ENCODE results near the gene TOR1A.
"Not testable (repeated sequence)": the region's sequence is repeated elsewhere in the genome, so short reads cannot be mapped to it uniquely, and the experiment has no call there.

TOR1A gene

DNA sequence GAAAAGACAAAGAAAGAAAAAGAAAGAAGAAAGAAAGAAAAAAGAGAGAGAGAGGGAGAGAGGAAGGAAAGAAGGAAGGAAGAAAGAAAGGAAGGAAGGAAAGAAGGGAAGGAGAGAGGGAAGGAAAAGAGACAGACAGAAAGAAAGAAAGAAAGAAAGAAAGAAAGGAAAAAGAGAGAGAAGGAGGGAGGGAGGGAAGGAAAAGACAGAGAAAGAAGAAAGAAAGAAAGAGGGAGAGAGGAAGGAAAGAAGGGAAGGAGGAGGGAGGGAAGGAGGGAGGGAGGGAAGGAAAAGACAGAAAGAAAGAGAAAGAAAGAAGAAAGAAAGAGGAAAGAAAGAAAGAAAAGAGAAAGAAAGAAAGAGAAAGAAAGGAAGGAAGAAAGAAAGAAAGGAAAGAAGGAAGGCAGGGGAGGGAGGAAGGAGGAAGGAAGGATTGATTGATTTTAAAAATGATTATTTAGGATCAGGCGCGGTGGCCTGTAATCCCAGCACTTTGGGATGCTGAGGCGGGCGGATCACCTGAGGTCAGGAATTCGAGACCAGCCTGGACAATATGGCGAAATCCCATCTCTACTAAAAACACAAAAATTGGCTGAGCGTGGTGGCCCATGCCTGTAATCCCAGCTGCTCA, 44.3 kb downstream of the TOR1A start:
- Mint-ChIP-seq H3K4me1 (peaks cover 36% of the 10 kb centered on the region), H3K27me3 (ENCODE audit: low read depth, poor library complexity) (peaks cover 17% of the 10 kb centered on the region), H3K27ac (no peak overlapping the region), H3K9me3 (no peaks in the 10 kb centered on the region), H3K36me3 (ENCODE audit: low read depth) (no peaks in the 10 kb centered on the region), H3K4me3 (no peak overlapping the region)
- no peak for DNase-seq
- TF ChIP-seq, protein P1, sequence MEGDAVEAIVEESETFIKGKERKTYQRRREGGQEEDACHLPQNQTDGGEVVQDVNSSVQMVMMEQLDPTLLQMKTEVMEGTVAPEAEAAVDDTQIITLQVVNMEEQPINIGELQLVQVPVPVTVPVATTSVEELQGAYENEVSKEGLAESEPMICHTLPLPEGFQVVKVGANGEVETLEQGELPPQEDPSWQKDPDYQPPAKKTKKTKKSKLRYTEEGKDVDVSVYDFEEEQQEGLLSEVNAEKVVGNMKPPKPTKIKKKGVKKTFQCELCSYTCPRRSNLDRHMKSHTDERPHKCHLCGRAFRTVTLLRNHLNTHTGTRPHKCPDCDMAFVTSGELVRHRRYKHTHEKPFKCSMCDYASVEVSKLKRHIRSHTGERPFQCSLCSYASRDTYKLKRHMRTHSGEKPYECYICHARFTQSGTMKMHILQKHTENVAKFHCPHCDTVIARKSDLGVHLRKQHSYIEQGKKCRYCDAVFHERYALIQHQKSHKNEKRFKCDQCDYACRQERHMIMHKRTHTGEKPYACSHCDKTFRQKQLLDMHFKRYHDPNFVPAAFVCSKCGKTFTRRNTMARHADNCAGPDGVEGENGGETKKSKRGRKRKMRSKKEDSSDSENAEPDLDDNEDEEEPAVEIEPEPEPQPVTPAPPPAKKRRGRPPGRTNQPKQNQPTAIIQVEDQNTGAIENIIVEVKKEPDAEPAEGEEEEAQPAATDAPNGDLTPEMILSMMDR (IDR thresholded peaks at IDR 0.05): no peak

DNA sequence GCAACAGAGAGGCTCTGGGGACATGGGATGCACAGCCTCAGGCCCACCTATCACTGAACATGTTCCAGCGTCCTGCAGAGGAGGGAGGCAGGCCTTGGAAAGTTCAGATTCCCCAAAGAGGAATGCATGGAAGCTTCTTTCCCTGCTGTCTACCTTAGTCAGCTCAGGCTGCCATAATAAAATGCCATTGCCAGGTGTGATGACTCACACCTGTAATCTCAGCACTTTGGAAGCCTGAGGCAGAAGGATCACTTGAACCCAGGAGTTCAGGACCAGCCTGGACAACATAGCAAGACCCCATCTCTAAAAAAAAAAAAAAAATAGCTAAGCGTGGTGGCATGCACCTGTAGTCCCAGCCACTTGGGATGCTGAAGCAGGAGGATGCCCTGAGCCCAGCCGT, 45.5 kb downstream of the TOR1A start:
- no peak for DNase-seq
- Mint-ChIP-seq H3K27ac (no peak overlapping the region), H3K36me3 (ENCODE audit: low read depth) (no peaks in the 10 kb centered on the region), H3K27me3 (ENCODE audit: low read depth, poor library complexity) (peaks cover 18% of the 10 kb centered on the region), H3K4me3 (no peak overlapping the region), H3K9me3 (no peaks in the 10 kb centered on the region), H3K4me1 (peaks cover 37% of the 10 kb centered on the region)
- TF ChIP-seq, protein P1 (IDR thresholded peaks at IDR 0.05): no peak

DNA sequence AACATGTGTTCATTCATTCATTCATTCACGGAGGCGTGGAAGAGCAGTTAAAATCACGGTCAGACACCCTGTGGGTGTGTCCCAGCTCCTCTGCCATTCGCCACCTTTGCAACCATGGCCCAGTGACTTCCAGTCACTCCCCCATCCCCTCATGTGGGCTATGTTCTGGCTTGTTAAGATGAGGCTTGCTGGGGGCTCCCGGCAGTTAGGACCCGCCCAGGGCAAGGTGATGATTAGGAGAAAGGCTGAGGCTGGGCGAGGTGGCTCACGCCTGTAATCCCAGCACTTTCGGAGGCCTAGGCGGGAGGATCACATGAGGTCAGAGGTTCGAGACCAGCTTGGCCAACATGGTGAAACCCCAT, 46.2 kb downstream of the TOR1A start:
- TF ChIP-seq, protein P1 (IDR thresholded peaks at IDR 0.05): no peak
- no peak overlapping the region for H3K27ac Mint-ChIP-seq

DNA sequence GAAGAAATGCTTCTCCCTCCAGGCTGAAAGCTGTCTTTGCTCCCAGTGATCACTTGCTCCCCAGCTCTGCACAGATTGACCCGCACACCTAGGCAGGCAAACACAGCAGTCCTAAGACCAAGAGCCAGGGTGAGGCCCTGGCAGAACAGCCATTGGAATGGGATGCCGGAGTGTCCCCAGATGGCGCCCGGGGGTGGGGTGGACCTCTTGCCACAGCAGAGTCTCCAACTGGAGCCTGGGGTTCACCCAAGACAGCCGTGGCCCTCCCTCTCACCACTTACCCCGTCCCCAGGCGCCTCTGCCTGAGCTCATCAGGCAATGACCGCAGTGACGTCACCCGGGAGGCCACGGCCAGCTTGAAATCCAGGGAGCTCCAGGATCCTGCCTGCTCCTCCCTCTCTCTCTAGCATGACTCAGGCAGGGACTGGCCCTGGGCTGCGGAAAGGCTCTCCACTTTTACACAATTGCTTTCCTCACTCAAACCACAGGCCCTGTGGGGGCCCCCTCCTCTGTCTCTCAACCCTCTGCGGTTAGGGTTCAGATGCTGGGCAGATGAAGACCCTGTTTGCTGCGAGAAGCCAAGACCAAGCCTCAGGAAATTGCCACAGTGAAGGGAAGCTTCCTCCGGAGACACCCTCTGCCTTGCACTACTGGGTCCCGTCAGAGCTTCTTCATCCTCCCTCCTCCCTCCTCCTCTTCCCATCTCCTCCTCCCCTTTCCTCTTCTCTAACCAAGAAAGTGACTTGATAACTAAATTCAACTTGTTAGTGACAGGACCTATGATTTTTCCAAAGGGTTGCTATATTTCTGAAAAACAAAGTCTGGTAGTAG, 46.8 kb downstream of the TOR1A start:
- TF ChIP-seq, protein P1 (IDR thresholded peaks at IDR 0.05): no peak
- Mint-ChIP-seq H3K9me3 (no peaks in the 10 kb centered on the region), H3K4me1 (peaks cover 35% of the 10 kb centered on the region), H3K27ac (peak overlapping the region; percentile 95), H3K4me3 (peak overlapping the region; percentile 63), H3K27me3 (ENCODE audit: low read depth, poor library complexity) (peaks cover 18% of the 10 kb centered on the region), H3K36me3 (ENCODE audit: low read depth) (no peaks in the 10 kb centered on the region)
- peak; percentile 70 for DNase-seq

More for the DNA sequence above, 46.2 kb downstream of the TOR1A start:
- H3K36me3 Mint-ChIP-seq (ENCODE audit: low read depth): no peaks in the 10 kb centered on the region
- no peaks in the 10 kb centered on the region for H3K9me3 Mint-ChIP-seq
- no peak for DNase-seq
- H3K4me1 Mint-ChIP-seq: peaks cover 38% of the 10 kb centered on the region
- peaks cover 18% of the 10 kb centered on the region for H3K27me3 Mint-ChIP-seq (ENCODE audit: low read depth, poor library complexity)
- peak overlapping the region; percentile 63 for H3K4me3 Mint-ChIP-seq

DNA sequence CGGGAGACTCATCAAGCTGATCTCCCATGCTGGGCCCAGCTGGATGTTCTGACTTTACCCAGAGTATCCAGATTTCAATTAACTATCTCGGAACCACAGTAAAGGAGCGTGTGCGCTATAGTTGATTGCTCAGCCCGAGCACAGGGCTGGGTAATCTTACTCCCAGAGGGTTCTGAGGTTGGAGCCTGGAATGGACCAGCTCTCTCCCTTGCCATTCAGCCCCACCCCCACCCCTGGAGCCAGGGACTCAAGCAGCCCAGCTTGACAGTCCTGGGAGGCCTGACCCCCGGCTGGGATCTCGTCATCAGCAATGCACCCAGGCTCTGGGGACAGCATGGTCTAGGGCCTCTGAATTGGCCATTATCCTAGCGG, 47.4 kb downstream of the TOR1A start:
- H3K4me3 Mint-ChIP-seq: no peak overlapping the region
- peaks cover 31% of the 10 kb centered on the region for H3K4me1 Mint-ChIP-seq
- no peaks in the 10 kb centered on the region for H3K36me3 Mint-ChIP-seq (ENCODE audit: low read depth)
- no peak for DNase-seq
- TF ChIP-seq, protein P1 (IDR thresholded peaks at IDR 0.05): no peak
- peaks cover 20% of the 10 kb centered on the region for H3K27me3 Mint-ChIP-seq (ENCODE audit: low read depth, poor library complexity)
- no peak overlapping the region for H3K27ac Mint-ChIP-seq
- no peaks in the 10 kb centered on the region for H3K9me3 Mint-ChIP-seq

DNA sequence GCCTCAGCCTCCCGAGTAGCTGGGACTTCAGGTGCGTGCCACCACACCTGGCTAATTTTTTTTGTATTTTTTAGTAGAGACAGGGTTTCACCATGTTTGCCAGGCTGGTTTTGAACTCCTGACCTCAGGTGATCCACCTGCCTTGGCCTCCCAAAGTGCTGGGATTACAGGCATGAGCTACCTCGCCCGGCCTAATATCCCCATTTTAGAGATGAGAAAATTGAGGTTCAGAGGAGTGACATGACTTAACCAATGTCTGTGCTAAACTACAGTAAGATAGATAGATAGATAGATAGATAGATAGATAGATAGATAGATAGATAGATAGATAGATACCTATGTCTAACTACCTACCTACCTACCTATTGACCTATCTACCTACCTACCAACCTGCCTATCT, 47.8 kb downstream of the TOR1A start:
- H3K27me3 Mint-ChIP-seq (ENCODE audit: low read depth, poor library complexity): peaks cover 25% of the 10 kb centered on the region
- H3K4me3 Mint-ChIP-seq; H3K36me3 Mint-ChIP-seq (ENCODE audit: low read depth); DNase-seq; H3K27ac Mint-ChIP-seq; H3K9me3 Mint-ChIP-seq: not testable (repeated sequence)
- H3K4me1 Mint-ChIP-seq: peaks cover 31% of the 10 kb centered on the region

Measured in nephron progenitor cell (in vitro differentiated cells).